ENCODE results near the gene IFI30.

GRCh38 chr19:18141031-18141430 lies 32.6 kb upstream of the IFI30 start:
- no peak for TF ChIP-seq CTCF (IDR thresholded peaks at IDR 0.05)
- no peak for TF ChIP-seq POLR2A (IDR thresholded peaks at IDR 0.05)

Measured in esophagus squamous epithelium (tissue), 4 donors.